Skin of body (tissue), 2 donors: ENCODE measurements around the gene GINS2. TPM values are rescaled to one million over a fixed set of nuclear protein-coding genes. Genes with fewer than 3 reads are reported as not detected.

Experiments used
- DNase-seq: peaks from one replicate; lab custom pipeline; 2025; lab: John Stamatoyannopoulos, UW
- total RNA-seq: library from RNA; depleted of rRNA; stranded (reverse); fragments of >200 nt; gene quantifications from one replicate; pipeline ENCODE4 v1.2.3, GENCODE V29; 2014

Gene GINS2
- total RNA-seq, 1 donor from 2014 or later, result 5.3 TPM

GRCh38 chr16:85716022-85716679, 27.4 kb upstream of the GINS2 start:
- no peak for DNase-seq

DNA sequence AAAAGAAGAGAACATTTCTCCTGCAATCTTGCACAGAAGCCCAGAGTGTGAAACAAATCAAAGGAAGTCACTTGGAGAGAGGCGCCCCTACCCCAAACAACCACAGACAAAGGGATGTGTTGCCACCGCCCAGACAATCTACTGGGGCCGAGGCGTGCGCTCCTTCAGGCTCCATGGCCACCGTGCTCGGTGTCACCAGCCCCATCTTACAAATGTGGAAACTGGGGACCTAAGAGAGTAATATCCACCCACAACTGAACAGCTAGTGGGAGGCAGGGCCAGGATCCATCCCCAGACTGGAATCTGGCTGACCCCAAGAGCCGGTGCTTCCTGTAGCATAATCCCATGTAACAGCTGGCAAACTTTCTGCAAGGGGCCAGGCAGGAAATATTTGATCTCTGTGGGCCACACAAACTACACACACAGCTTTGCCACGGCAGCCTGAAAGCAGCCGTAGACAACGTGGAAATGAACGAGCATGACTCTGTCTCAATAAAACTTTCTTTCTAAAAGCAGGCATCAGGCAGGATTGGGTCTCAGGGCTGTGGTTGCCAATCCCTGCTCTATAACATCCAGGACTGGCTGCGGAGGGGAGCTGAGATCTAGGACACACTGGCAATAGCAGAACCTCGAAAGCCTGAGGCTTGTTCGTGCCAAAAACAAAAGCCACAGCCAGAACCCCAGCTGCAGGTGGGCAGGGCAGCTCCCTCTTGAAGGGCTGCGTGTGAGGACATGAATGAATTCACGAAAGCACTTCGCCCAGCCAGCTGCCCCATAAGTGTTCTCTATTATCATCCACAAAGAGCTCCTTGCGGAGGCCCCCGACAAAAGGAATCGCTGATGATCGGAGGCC, 26.6 kb upstream of the GINS2 start:
- no peak for DNase-seq

- DNase-seq, result no peak
These were observed 24.0 kb upstream of the GINS2 start for GRCh38 chr16:85712801-85713200.

GRCh38 chr16:85711982-85712587, 23.3 kb upstream of the GINS2 start:
- DNase-seq, result no peak

DNA sequence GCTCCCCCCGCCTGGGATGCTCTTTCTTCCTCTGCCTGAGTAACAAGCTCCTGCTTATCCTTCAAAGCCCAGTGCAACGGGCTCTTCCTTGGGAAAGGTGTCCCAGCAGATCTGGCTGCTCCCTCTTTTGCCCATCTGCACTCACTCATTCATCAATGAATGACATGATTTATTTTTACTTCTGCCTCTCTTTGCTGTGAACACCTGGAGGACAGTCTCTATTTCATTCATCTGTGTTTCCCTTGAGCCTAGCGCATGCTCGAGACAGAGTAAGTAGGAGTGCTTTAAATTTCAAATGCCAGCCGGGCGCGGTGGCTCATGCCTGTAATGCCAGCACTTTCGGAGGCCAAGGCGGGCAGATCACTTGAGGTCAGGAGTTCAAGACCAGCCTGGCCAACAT, 22.0 kb upstream of the GINS2 start:
- DNase-seq, result no peak

GRCh38 chr16:85709766-85710585, 21.2 kb upstream of the GINS2 start:
- no peak for DNase-seq

DNA sequence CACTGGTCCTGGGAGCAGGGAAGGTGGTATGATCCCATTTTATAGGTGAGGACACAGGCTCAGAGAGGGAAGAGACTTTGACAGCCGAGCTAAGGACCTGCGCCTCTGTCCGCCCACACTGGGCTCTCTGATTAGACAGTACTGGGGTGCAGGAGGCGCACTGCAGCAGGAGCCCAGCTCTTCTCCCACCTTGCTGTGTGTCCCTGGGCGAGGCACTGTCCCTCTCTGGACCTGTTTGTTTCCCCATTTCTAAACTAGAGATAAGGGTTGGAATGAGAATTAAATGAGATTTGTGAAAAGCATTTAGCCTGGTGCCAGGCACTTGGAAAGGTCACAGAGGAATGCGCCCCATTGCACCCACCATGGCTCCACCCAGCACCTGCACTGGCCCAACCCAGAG, 19.6 kb upstream of the GINS2 start:
- no peak for DNase-seq

GRCh38 chr16:85707528-85708095, 18.9 kb upstream of the GINS2 start:
- DNase-seq, result no peak

- DNase-seq, result no peak
These were observed 17.8 kb upstream of the GINS2 start for GRCh38 chr16:85706449-85707034.

GRCh38 chr16:85704900-85705846, 16.4 kb upstream of the GINS2 start:
- DNase-seq, result no peak

- DNase-seq, result no peak
These were observed 15.3 kb upstream of the GINS2 start for GRCh38 chr16:85704011-85704410.

GRCh38 chr16:85699628-85700027, 10.9 kb upstream of the GINS2 start:
- DNase-seq, result no peak

DNA sequence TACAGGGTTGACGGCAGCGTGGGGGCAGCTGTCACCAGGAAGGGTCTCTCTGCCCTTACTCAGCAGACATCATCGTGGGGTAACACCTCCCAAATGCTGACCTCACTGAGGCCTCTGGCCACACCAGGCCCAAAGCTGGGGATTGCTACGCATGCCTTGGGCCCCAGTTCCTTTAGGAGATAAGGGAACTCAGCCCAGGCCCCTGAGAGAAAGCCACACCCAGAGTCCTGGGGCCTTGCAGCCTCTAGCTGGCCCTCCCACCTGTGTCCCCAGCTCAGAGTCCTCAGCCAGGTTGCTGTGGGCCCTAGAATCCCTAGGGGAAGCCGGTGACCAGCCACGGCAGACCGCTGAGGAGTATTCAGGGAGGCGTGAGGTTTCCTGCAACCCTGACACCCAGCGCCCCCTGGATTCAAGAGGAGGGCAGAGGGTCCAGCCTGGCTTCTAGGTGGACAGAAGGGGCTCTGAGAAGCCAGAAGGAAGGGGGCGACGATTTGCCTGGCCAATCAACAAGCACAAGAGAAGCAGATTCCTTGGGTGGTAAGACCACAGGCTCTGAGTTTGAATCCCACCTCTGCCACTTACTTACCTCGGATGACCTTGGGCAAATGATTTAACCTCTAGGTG, 10.3 kb upstream of the GINS2 start:
- DNase-seq, result no peak

DNA sequence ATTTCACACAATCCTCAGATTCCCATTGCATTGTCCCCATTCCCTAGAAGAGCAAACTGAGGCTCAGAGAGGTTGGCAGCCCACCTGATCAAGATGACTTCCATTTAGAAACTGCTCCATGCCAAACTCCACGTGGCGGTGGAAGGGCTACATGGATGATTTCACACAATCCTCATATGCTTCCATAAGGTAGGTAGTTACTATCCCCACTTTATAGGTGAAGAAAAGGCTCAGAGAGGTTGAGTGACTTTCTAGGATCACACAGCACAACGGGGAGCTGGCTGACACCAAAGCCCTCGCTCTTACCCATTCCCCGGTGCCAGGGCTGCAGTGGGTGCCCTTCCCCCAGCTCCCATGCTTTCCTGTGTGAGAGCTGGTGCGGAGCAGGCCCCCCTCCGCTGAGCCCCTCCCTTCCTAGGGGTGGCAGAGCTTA, 9.7 kb upstream of the GINS2 start:
- DNase-seq, result no peak

DNA sequence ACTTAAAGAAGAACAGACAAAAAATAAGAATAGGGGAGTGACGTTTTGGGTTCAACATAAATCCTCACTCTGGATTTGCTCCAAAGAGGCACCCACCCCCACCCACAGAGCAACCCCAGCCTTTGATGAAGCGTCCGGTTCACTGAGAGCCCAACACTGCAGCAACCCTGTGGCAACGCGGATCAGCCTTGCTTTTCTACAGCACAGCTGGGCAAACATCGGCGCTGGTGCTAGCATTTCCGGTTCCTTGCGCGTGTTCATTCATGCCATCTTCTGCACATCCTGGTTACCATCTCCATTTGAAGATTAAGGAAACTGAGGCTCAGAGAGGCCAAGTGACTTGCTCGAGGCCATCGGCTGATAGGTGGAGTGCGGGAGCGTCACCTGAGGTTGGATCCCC, 8.7 kb upstream of the GINS2 start:
- DNase-seq, result no peak

- DNase-seq, result no peak
These were observed 8.0 kb upstream of the GINS2 start for GRCh38 chr16:85696781-85697180.

- no peak for DNase-seq
These were observed 6.7 kb upstream of the GINS2 start for GRCh38 chr16:85695196-85696128.

DNA sequence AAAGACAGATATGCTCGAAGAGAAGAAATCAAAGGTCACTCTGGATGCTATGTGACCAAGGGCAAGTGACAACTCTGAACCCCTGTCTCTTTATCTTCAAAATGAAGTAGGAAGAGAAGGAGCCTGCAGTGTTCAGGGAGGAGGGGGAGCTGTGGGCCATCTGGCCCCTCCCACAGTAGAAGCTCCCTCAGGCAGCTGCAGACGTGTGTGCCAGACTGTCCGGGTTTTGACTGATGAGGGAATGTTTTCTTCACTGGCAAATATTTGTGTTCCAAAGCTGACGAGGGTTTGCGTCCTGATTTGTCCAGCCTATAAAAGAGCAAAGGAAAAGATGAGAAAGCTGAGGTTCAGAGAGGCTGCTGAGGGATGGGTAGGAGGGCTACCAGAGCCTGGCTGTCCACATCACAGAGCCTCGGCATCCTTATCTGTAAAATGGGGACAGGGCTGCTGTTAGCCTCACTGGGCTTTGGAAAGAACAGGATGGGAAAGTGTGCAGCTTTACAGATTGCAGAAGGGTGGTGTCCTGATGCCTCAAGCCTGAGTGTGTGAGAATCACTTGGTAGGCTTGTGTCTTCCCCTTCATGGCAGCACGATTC, 1.8 kb upstream of the GINS2 start:
- no peak for DNase-seq
